Upper lobe of left lung (tissue), 6 donors: Measurements from ENCODE around the gene RBM19. TPM values are rescaled to one million over a fixed set of nuclear protein-coding genes. Genes with fewer than 3 reads are reported as not detected.

Experiments used
- ATAC-seq, 2 donors: fragments of 200-7000 bp; cut with Tn5 transposase; one replicate each; pipeline ENCODE4 v1.9.1; 2022; ENCODE audit warnings: mild to moderate bottlenecking in 2 of 2, moderate library complexity in 2 of 2; ENCODE audit not compliant: low FRiP score in 2 of 2
- DNase-seq, 2 donors: peaks; one replicate each; pipeline ENCODE4 v3.0.0-alpha.2; 2019 to 2020
- H3K27ac ChIP-seq, 4 donors: fragments of 200-600 bp; sonication (generic); one replicate each; pipeline ENCODE4 v1.5.1; 2016 to 2019
- H3K27me3 ChIP-seq, 4 donors: fragments of 200-600 bp; sonication (generic); one replicate each; pipeline ENCODE4 v1.5.1; 2017 to 2019
- H3K36me3 ChIP-seq, 4 donors: fragments of 200-600 bp; sonication (generic); one replicate each; pipeline ENCODE4 v1.5.1; 2016 to 2019
- H3K4me1 ChIP-seq, 4 donors: fragments of 200-600 bp; sonication (generic); one replicate each; pipeline ENCODE4 v1.5.1; 2018 to 2019
- H3K4me3 ChIP-seq, 4 donors: fragments of 200-600 bp; sonication (generic); one replicate each; pipeline ENCODE4 v1.5.1; 2017 to 2019; ENCODE audit warnings: mild to moderate bottlenecking in 2 of 4, moderate library complexity in 1 of 4
- H3K9me3 ChIP-seq, 4 donors: fragments of 200-600 bp; sonication (generic); one replicate each; pipeline ENCODE4 v1.5.1; 2018 to 2019
- EP300 ChIP-seq, 4 donors: sonication (generic); formaldehyde crosslinking; IDR thresholded peaks; one replicate each; pipeline ENCODE4 v1.5.1; 2017; ENCODE audit warnings: antibody characterized with exemption in 4 of 4, control low read depth in 2 of 4
- POLR2A ChIP-seq, 4 donors: fragments of 450-650 bp; IDR thresholded peaks; one replicate each; pipeline ENCODE4 v1.5.1; 2016 to 2017; ENCODE audit warnings: antibody characterized with exemption in 4 of 4, mild to moderate bottlenecking in 2 of 4
- POLR2AphosphoS5 ChIP-seq, 2 donors: sonication (generic); formaldehyde crosslinking; IDR thresholded peaks; one replicate each; pipeline ENCODE4 v1.5.1; 2017; ENCODE audit warnings: antibody characterized with exemption in 2 of 2
- WGBS, 2 donors: methylation state at CpG; one replicate each; pipeline ENCODE4 v1.1.5; 2017 to 2018; 5-methylcytosine and 5-hydroxymethylcytosine counted together
- total RNA-seq, 6 donors: library from RNA; depleted of rRNA in 4 of 6; stranded (reverse); fragments of >200 nt in 4 of 6; gene quantifications; one replicate each; pipeline versions ENCODE4 v1.1.0 to v1.2.1, GENCODE V29; 2016 to 2021
- TF ChIP-seq, protein P1 (sequence below), 6 experiments: fragments of 450-650 bp in 4 of 6; fragments of 200-600 bp in 2 of 6; sonication (generic) in 2 of 6; IDR thresholded peaks; one replicate each; pipeline ENCODE4 v1.5.1; 2016 to 2019; ENCODE audit warnings: antibody characterized with exemption in 6 of 6
- donor health status: DM: no; HTN: no; CAD: no; lungs with moderate emphysema.
- donor health status: DM: no; HTN: yes; CAD: no; lungs with severe emphysema.

The RBM19 gene
- total RNA-seq, 6 donors from 2014 or later = 25.5 to 131 (median 39.9) TPM

DNA sequence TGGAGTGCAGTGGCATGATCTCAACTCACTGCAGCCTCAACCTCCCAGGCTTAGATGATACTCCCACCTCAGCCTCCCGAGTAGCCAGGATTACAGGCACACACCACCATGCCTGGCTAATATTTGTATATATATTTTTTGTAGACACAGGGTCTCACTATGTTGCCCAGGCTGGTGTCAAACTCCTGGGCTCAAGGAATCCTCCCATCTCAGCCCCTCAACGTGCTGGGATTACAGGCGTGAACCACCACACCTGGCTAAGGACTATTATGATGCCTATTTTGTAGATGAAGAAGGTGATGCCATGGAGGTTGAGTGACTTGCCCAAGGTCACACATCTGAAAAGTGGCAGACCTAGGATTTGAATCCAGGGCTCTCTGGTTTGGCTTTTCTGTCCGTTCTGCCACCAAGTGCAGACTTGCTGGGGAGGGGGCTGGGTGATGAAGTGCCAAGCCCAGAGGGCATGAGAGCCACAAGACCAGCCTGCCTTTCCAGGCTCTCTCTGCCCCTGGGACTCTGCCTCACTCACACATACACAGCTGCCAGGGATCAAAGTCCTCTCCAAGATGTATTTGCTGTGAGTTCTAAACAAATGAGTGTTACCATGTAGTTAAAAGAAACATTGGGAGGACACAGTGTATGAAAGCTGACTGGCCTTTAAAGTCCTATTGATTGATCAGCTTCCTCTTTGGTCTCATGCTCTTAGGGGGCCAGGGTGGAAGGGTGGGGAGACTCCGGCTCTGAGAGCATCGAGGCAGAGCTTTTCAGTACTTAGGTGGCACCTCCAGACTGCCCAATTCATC lies 21.3 kb upstream of the RBM19 start:
- peak in 2 of 4 donors; percentile 31 to 34 for TF ChIP-seq EP300 (IDR thresholded peaks at IDR 0.05)
- TF ChIP-seq, protein P1, sequence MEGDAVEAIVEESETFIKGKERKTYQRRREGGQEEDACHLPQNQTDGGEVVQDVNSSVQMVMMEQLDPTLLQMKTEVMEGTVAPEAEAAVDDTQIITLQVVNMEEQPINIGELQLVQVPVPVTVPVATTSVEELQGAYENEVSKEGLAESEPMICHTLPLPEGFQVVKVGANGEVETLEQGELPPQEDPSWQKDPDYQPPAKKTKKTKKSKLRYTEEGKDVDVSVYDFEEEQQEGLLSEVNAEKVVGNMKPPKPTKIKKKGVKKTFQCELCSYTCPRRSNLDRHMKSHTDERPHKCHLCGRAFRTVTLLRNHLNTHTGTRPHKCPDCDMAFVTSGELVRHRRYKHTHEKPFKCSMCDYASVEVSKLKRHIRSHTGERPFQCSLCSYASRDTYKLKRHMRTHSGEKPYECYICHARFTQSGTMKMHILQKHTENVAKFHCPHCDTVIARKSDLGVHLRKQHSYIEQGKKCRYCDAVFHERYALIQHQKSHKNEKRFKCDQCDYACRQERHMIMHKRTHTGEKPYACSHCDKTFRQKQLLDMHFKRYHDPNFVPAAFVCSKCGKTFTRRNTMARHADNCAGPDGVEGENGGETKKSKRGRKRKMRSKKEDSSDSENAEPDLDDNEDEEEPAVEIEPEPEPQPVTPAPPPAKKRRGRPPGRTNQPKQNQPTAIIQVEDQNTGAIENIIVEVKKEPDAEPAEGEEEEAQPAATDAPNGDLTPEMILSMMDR (IDR thresholded peaks at IDR 0.05) = no peak
- no peak for TF ChIP-seq POLR2AphosphoS5 (IDR thresholded peaks at IDR 0.05)
- TF ChIP-seq POLR2A (IDR thresholded peaks at IDR 0.05) = no peak
- ATAC-seq (no peak), DNase-seq (no peak)
- no peaks in the 10 kb centered on the region for H3K9me3 ChIP-seq
- 48 to 49% methylated on average over 6 of the region's 6 CpGs for WGBS, 2 donors
- H3K4me1 ChIP-seq = no peaks in the 10 kb centered on the region
- no peaks in the 10 kb centered on the region for H3K27me3 ChIP-seq
- H3K36me3 ChIP-seq = no peaks in the 10 kb centered on the region
- H3K4me3 ChIP-seq = no peak overlapping the region
- H3K27ac ChIP-seq = no peak overlapping the region

DNA sequence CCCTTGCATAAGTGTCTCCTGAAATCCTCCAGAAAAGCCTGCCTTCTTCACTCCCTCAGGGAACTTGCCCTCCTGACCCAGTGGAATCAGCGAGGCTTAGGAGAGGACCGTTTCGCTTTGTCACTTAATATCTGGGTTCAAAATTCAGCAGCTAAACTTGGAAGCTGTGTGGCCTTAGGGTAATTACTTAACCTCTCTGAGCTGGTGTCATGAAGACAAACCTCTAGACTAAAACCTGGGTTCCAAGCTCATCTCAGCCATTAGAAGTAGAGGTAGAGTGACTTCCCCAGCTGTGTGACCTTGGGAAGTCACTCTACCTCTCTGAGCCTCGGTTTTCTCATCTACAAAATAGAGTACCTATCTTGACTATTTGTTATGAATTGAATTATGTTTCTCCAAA lies 18.3 kb upstream of the RBM19 start:
- Histone ChIP-seq H3K4me3 (no peak overlapping the region), H3K27ac (no peak overlapping the region), H3K36me3 (no peaks in the 10 kb centered on the region), H3K4me1 (no peaks in the 10 kb centered on the region), H3K9me3 (no peaks in the 10 kb centered on the region), H3K27me3 (no peaks in the 10 kb centered on the region)
- no peak for TF ChIP-seq POLR2AphosphoS5 (IDR thresholded peaks at IDR 0.05)
- no peak for TF ChIP-seq EP300 (IDR thresholded peaks at IDR 0.05)
- TF ChIP-seq POLR2A (IDR thresholded peaks at IDR 0.05) = no peak
- TF ChIP-seq, protein P1 (IDR thresholded peaks at IDR 0.05) = no peak
- ATAC-seq (no peak), DNase-seq (no peak)
- 90 to 92% methylated on average over 4 of the region's 4 CpGs for WGBS, 2 donors

DNA sequence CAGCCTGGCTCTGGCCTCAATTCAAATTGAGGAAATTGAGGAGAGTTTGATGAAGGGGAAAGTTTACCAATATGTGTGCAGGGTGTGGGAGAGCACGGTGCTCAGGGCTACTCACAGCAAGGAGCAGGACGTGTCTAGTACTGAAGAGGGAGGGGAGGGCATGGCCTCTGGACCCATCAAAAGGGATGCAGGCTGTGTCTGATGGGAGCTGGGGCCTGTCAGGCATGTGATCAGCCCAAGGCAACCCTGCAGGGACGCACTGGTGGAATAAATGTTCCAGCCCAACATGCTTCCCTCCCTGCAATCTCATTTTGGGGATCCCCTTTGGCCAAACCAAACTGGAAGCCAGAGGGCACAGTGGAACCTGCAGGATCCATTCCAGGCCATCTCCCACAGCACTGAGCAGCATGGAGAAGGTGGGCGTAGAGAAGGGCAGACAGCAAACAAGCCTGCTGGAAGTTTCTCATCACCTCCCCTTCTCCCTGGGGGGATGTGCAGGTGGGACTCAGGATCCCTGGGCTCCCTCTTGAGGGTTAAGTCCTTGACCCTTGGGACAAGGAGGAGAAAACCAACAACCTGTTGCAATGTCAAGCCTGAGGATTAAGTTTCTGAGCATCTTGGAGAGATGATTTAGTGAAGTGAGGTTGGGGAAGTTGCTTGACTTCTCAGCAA lies 17.8 kb upstream of the RBM19 start:
- TF ChIP-seq, protein P1 (IDR thresholded peaks at IDR 0.05) = no peak
- Histone ChIP-seq H3K9me3 (no peaks in the 10 kb centered on the region), H3K27ac (no peak overlapping the region), H3K4me3 (no peak overlapping the region), H3K36me3 (no peaks in the 10 kb centered on the region), H3K4me1 (no peaks in the 10 kb centered on the region), H3K27me3 (no peaks in the 10 kb centered on the region)
- DNase-seq (no peak), ATAC-seq (no peak)
- WGBS, 2 donors = 46 to 62% methylated on average over 4 of the region's 4 CpGs

DNA sequence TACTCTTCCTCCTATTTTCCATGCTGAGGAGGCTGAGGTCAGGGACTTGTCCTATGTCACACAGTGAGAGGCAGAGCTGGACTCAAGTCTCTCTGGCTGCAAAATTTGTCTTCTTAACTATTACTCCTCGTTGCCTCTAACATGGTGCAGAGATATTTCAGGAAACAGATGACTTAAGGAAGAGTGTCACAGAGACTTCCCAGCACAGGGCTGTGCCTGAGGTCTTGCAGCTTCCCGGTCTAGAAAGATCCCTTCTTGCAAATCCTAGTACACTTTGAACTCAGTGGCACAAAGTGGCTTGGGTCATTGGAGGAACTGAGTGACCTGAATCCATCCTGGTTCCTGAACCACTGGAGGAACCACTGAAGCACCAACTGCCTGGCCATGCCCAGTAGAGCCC lies 17.1 kb upstream of the RBM19 start:
- H3K4me1 ChIP-seq = no peaks in the 10 kb centered on the region
- H3K27me3 ChIP-seq = no peaks in the 10 kb centered on the region
- TF ChIP-seq, protein P1 (IDR thresholded peaks at IDR 0.05) = no peak
- peak in 1 of 4 donors; percentile 6 for TF ChIP-seq EP300 (IDR thresholded peaks at IDR 0.05)
- no peak for TF ChIP-seq POLR2A (IDR thresholded peaks at IDR 0.05)
- no peak for TF ChIP-seq POLR2AphosphoS5 (IDR thresholded peaks at IDR 0.05)
- no peak overlapping the region for H3K4me3 ChIP-seq
- H3K9me3 ChIP-seq = no peaks in the 10 kb centered on the region
- ATAC-seq (no peak), DNase-seq (no peak)
- H3K36me3 ChIP-seq = no peaks in the 10 kb centered on the region
- 41 to 46% methylated on average over 2 of the region's 2 CpGs for WGBS, 2 donors
- H3K27ac ChIP-seq = no peak overlapping the region
